Activated CD4-positive, alpha-beta T cell treated with anti-CD3 and anti-CD28 coated beads for 36 hours (primary cell): ENCODE results near the gene EWSR1. TPM values are rescaled to one million over a fixed set of nuclear protein-coding genes. Genes with fewer than 3 reads are reported as not detected.
"Not testable (repeated sequence)": the region's sequence is repeated elsewhere in the genome, so short reads cannot be mapped to it uniquely, and the experiment has no call there.

Experiments used
- ATAC-seq: fragments of 200-7000 bp; cut with Tn5 transposase; one replicate; pipeline ENCODE4 v1.10.0; 2021; ENCODE audit warnings: mild to moderate bottlenecking, moderate library complexity
- CTCF ChIA-PET: fragments of 350-600 bp; sonication (Branson Sonifier 250); formaldehyde crosslinking; loops from one replicate; lab custom pipeline; 2021; ENCODE audit warnings: antibody characterized with exemption; lab: Charles Lee
- POLR2A ChIA-PET: fragments of 350-600 bp; sonication (Branson Sonifier 250); formaldehyde crosslinking; loops from one replicate; lab custom pipeline; 2021; ENCODE audit warnings: antibody characterized with exemption, inconsistent platforms; lab: Charles Lee
- DNase-seq: peaks from one replicate; pipeline ENCODE4 v3.0.0-alpha.2; 2020
- H3K27ac Mint-ChIP-seq: one replicate; pipeline ENCODE4 v1.8.0; 2021; ENCODE audit warnings: mixed read lengths
- H3K27me3 Mint-ChIP-seq: one replicate; pipeline ENCODE4 v1.8.0; 2021; ENCODE audit warnings: mixed read lengths
- H3K36me3 Mint-ChIP-seq: one replicate; pipeline ENCODE4 v1.8.0; 2021; ENCODE audit warnings: low read depth, mixed read lengths
- H3K4me1 Mint-ChIP-seq: one replicate; pipeline ENCODE4 v1.8.0; 2021; ENCODE audit warnings: mixed read lengths
- H3K4me3 Mint-ChIP-seq: one replicate; pipeline ENCODE4 v1.8.0; 2021; ENCODE audit warnings: mild to moderate bottlenecking, moderate library complexity, mixed read lengths
- H3K9me3 Mint-ChIP-seq: one replicate; pipeline ENCODE4 v1.8.0; 2021; ENCODE audit warnings: low read depth, mixed read lengths
- intact Hi-C, 2 experiments: fragments of 100-400 bp; cut with DNase I in 1 of 2; cut with micrococcal nuclease in 1 of 2; formaldehyde crosslinking; loops; one replicate each; pipeline versions ENCODE4 v1.14.2 to v1.15.1; 2022 to 2024; cut with DNase I, micrococcal nuclease
- total RNA-seq, 2 experiments: library from RNA; stranded (reverse); gene quantifications; one replicate each; pipeline ENCODE4 v1.2.3, GENCODE V29; 2021

Gene EWSR1
- total RNA-seq = 100 to 1,000 TPM; 326 to 567 TPM

GRCh38 chr22:29267858-29268510 is at the start of gene EWSR1, which contains the start of gene RHBDD3:
EWSR1 (plus strand) TSS chr22:29268268; CDS start chr22:29268337, 69 bp downstream.
RHBDD3 (minus strand) TSS chr22:29267981; CDS start chr22:29265626, 2,355 bp downstream.
- Mint-ChIP-seq H3K27ac (peak within 1 kb of the TSS; percentile 97), H3K4me3 (peak within 1 kb of the TSS; percentile 91), H3K4me1 (peaks cover 38% of the 10 kb centered on the region), H3K36me3 (peaks cover 57% of the 10 kb centered on the region), H3K27me3 (no peaks in the 10 kb centered on the region), H3K9me3 (no peaks in the 10 kb centered on the region)
- ChIA-PET POLR2A (no interaction called here), CTCF (interaction anchor here (1.0 to 1.4 kb wide), 3 partner anchors 9 to 22 kb away, joined by 3 to 5 read pairs (median 4); no protein-coding TSS in a partner anchor)
- peak; percentile 85 for ATAC-seq
- intact Hi-C loops = loop anchor here (1.0 to 10.0 kb wide), 10 partner anchors 120 to 1349 kb away; partner anchors contain the start of genes ZNRF3 (in 2 of the 2), AP1B1 (in 1 of the 2), CCDC117 (in 1 of the 2) and CHEK2 (in 1 of the 2)
- peak; percentile 96 for DNase-seq

- Mint-ChIP-seq H3K27ac (no peak overlapping the region), H3K4me3 (no peak overlapping the region), H3K9me3 (no peaks in the 10 kb centered on the region), H3K27me3 (no peaks in the 10 kb centered on the region), H3K4me1 (no peaks in the 10 kb centered on the region), H3K36me3 (no peaks in the 10 kb centered on the region)
- DNase-seq (no peak), ATAC-seq (no peak)
- intact Hi-C loops = no loop called here
- ChIA-PET POLR2A (no interaction called here), CTCF (interaction anchor here (1.6 kb wide), 1 partner anchor 22 kb away, joined by 4 read pairs; no protein-coding TSS in a partner anchor)
Observed at GRCh38 chr22:29218758-29219408, 49.2 kb upstream of the EWSR1 start.

- H3K4me3 Mint-ChIP-seq, POLR2A ChIA-PET, intact Hi-C loops, H3K36me3 Mint-ChIP-seq, H3K27me3 Mint-ChIP-seq, H3K9me3 Mint-ChIP-seq, DNase-seq, ATAC-seq, H3K4me1 Mint-ChIP-seq, H3K27ac Mint-ChIP-seq: not testable (repeated sequence)
- CTCF ChIA-PET = interaction anchor here (1.6 kb wide), 1 partner anchor 22 kb away, joined by 4 read pairs; no protein-coding TSS in a partner anchor
Observed at GRCh38 chr22:29219409-29219782, 48.7 kb upstream of the EWSR1 start.

- Mint-ChIP-seq H3K27ac (no peak overlapping the region), H3K36me3 (no peaks in the 10 kb centered on the region), H3K9me3 (no peaks in the 10 kb centered on the region), H3K27me3 (no peaks in the 10 kb centered on the region), H3K4me3 (no peak overlapping the region), H3K4me1 (no peaks in the 10 kb centered on the region)
- CTCF ChIA-PET = interaction anchor here (0.8 to 1.6 kb wide), 2 partner anchors 23 to 26 kb away, joined by 3 to 4 read pairs; no protein-coding TSS in a partner anchor
- intact Hi-C loops = no loop called here
- ATAC-seq (no peak), DNase-seq (no peak)
- POLR2A ChIA-PET = no interaction called here
Observed at GRCh38 chr22:29219881-29220670, 48.0 kb upstream of the EWSR1 start.

- DNase-seq (no peak), ATAC-seq (no peak)
- intact Hi-C loops = no loop called here
- ChIA-PET CTCF (no interaction called here), POLR2A (no interaction called here)
- Mint-ChIP-seq H3K4me1 (no peaks in the 10 kb centered on the region), H3K4me3 (no peak overlapping the region), H3K27me3 (no peaks in the 10 kb centered on the region), H3K27ac (no peak overlapping the region), H3K36me3 (no peaks in the 10 kb centered on the region), H3K9me3 (no peaks in the 10 kb centered on the region)
Observed at GRCh38 chr22:29224121-29224858, 43.8 kb upstream of the EWSR1 start.

GRCh38 chr22:29224859-29225410 is 43.1 kb upstream of the EWSR1 start:
- H3K4me1 Mint-ChIP-seq = no peaks in the 10 kb centered on the region
- CTCF ChIA-PET = no interaction called here
- DNase-seq (no peak), ATAC-seq (no peak)
- H3K27ac Mint-ChIP-seq = no peak overlapping the region
- no peaks in the 10 kb centered on the region for H3K9me3 Mint-ChIP-seq
- H3K36me3 Mint-ChIP-seq = no peaks in the 10 kb centered on the region
- POLR2A ChIA-PET = no interaction called here
- no peak overlapping the region for H3K4me3 Mint-ChIP-seq
- H3K27me3 Mint-ChIP-seq = no peaks in the 10 kb centered on the region
- intact Hi-C loops = no loop called here

- H3K27me3 Mint-ChIP-seq = no peaks in the 10 kb centered on the region
- intact Hi-C loops = no loop called here
- ChIA-PET CTCF (interaction anchor here (0.5 to 1.5 kb wide), 2 partner anchors 29 to 57 kb away, joined by 3 read pairs; no protein-coding TSS in a partner anchor), POLR2A (no interaction called here)
- H3K36me3 Mint-ChIP-seq = no peaks in the 10 kb centered on the region
- ATAC-seq (no peak), DNase-seq (no peak)
- H3K9me3 Mint-ChIP-seq = no peaks in the 10 kb centered on the region
- no peak overlapping the region for H3K27ac Mint-ChIP-seq
- H3K4me3 Mint-ChIP-seq = no peak overlapping the region
- H3K4me1 Mint-ChIP-seq = no peaks in the 10 kb centered on the region
Observed at GRCh38 chr22:29225422-29226090, 42.5 kb upstream of the EWSR1 start.

GRCh38 chr22:29226351-29226981 is 41.6 kb upstream of the EWSR1 start:
- Mint-ChIP-seq H3K4me3 (no peak overlapping the region), H3K36me3 (no peaks in the 10 kb centered on the region), H3K9me3 (no peaks in the 10 kb centered on the region), H3K27me3 (no peaks in the 10 kb centered on the region), H3K4me1 (no peaks in the 10 kb centered on the region), H3K27ac (no peak overlapping the region)
- no peak for DNase-seq
- ATAC-seq = no peak
- POLR2A ChIA-PET = no interaction called here
- intact Hi-C loops = no loop called here
- CTCF ChIA-PET = interaction anchor here (0.7 to 1.5 kb wide), 2 partner anchors 30 to 34 kb away, joined by 3 to 4 read pairs; no protein-coding TSS in a partner anchor

GRCh38 chr22:29230972-29231875 is 36.8 kb upstream of the EWSR1 start:
- Mint-ChIP-seq H3K27ac (no peak overlapping the region), H3K36me3 (no peaks in the 10 kb centered on the region), H3K4me3 (no peak overlapping the region), H3K27me3 (no peaks in the 10 kb centered on the region), H3K9me3 (peaks cover 4% of the 10 kb centered on the region), H3K4me1 (no peaks in the 10 kb centered on the region)
- ATAC-seq (no peak), DNase-seq (no peak)
- ChIA-PET CTCF (interaction anchor here (1.4 kb wide), 1 partner anchor 14 kb away, joined by 3 read pairs; no protein-coding TSS in a partner anchor), POLR2A (no interaction called here)
- intact Hi-C loops = no loop called here
